Endothelial cell of umbilical vein (primary cell): Measurements from ENCODE around the gene DGKG. TPM values are rescaled to one million over a fixed set of nuclear protein-coding genes. Genes with fewer than 3 reads are reported as not detected.

Experiments
- BruUV-seq: library from RNA; stranded (reverse); fragments of 400-500 nt; replicated peaks from 2 replicates; lab custom pipeline; 2021; lab: Mats Ljungman, UMichigan
- CTCF ChIA-PET: fragments of 300-600, 350-600 bp; sonication (Branson Sonifier 250); formaldehyde crosslinking; loops from one replicate; lab custom pipeline; 2021; ENCODE audit warnings: antibody characterized with exemption, inconsistent platforms; lab: Charles Lee
- POLR2A ChIA-PET: fragments of 300-600, 350-600 bp; sonication (Branson Sonifier 250); formaldehyde crosslinking; loops from one replicate; lab custom pipeline; 2021; ENCODE audit warnings: antibody characterized with exemption, inconsistent platforms; lab: Charles Lee
- DNase-seq: peaks from one replicate; pipeline ENCODE4 v3.0.0-alpha.2; 2011; ENCODE audit warnings: low read depth, low spot score
- FAIRE-seq: peaks from 2 replicates; lab custom pipeline; 2011; peaks lifted over from hg19 to GRCh38; lab: Jason Lieb, UNC
- H2AFZ ChIP-seq: 2 replicates; pipeline ENCODE4 v1.6.0; 2012; ENCODE audit warnings: low read depth, low read length, control low read depth, inconsistent platforms
- H3K27ac ChIP-seq: 2 replicates; pipeline ENCODE4 v1.5.1; 2011; ENCODE audit warnings: low read depth, mild to moderate bottlenecking, control low read depth, low read length, moderate library complexity; ENCODE audit not compliant: insufficient read depth
- H3K27me3 ChIP-seq, 2 experiments: 2 replicates each; pipeline versions ENCODE4 v1.6.0 to v1.6.1; 2011; ENCODE audit warnings: low read length in 2 of 2, mixed read lengths in 1 of 2; ENCODE audit not compliant: control insufficient read depth in 2 of 2, insufficient read depth in 2 of 2
- H3K36me3 ChIP-seq, 2 experiments: 2 replicates in 1 of 2; 3 replicates in 1 of 2; pipeline ENCODE4 v1.5.1; 2011; ENCODE audit warnings: low read length in 2 of 2, mild to moderate bottlenecking in 1 of 2, moderate library complexity in 1 of 2; ENCODE audit not compliant: control insufficient read depth in 2 of 2, insufficient read depth in 2 of 2; ENCODE audit errors: extremely low read depth in 1 of 2
- H3K4me1 ChIP-seq: 3 replicates; pipeline ENCODE4 v1.5.1; 2011; ENCODE audit warnings: mild to moderate bottlenecking, low read length; ENCODE audit not compliant: control insufficient read depth, insufficient read depth; ENCODE audit errors: extremely low read depth
- H3K4me2 ChIP-seq: 2 replicates; pipeline ENCODE4 v1.6.1; 2011; ENCODE audit warnings: low read length, control low read depth, mixed read lengths; ENCODE audit not compliant: insufficient read depth
- H3K4me3 ChIP-seq, 3 experiments: fragments of 200-600 bp in 1 of 3; sonication (generic), shearing (Covaris generic) in 1 of 3; replicated peaks in 1 of 3; 2 replicates each; pipeline ENCODE4 v1.5.1; 2011 to 2016; ENCODE audit warnings: control low read depth in 3 of 3, low read length in 3 of 3, mild to moderate bottlenecking in 2 of 3, inconsistent platforms in 1 of 3, low read depth in 1 of 3, moderate library complexity in 1 of 3; ENCODE audit not compliant: insufficient read depth in 1 of 3
- H3K79me2 ChIP-seq: 2 replicates; pipeline ENCODE4 v1.6.0; 2012; ENCODE audit warnings: low read length, inconsistent platforms; ENCODE audit not compliant: control insufficient read depth, insufficient read depth
- H3K9ac ChIP-seq: replicated peaks from 2 replicates; pipeline ENCODE3; 2011; ENCODE audit warnings: low read length, control low read depth; ENCODE audit not compliant: insufficient read depth; ENCODE audit errors: extremely low read depth
- H3K9me1 ChIP-seq: replicated peaks from 3 replicates; pipeline ENCODE4 v1.6.0; 2011; ENCODE audit warnings: mild to moderate bottlenecking, low read length; ENCODE audit not compliant: control insufficient read depth, insufficient read depth; ENCODE audit errors: extremely low read depth
- H3K9me3 ChIP-seq: replicated peaks from 2 replicates; pipeline ENCODE4 v1.5.1; 2012; ENCODE audit warnings: low read length, inconsistent platforms; ENCODE audit not compliant: control insufficient read depth, insufficient read depth
- H4K20me1 ChIP-seq: replicated peaks from 2 replicates; pipeline ENCODE3; 2011; ENCODE audit warnings: mild to moderate bottlenecking, low read length; ENCODE audit not compliant: control insufficient read depth, insufficient read depth; ENCODE audit errors: extremely low read depth
- EZH2 ChIP-seq: IDR thresholded peaks from 2 replicates; pipeline ENCODE4 v1.6.1; 2012; ENCODE audit warnings: borderline replicate concordance, low read depth, mild to moderate bottlenecking, moderate library complexity, low read length, inconsistent platforms; ENCODE audit not compliant: severe bottlenecking
- GATA2 ChIP-seq: IDR thresholded peaks from 2 replicates; pipeline ENCODE4 v1.7.0; 2011; ENCODE audit warnings: low read depth, mild to moderate bottlenecking, moderate library complexity, mixed read lengths, low read length; ENCODE audit not compliant: insufficient read length, insufficient read depth
- JUN ChIP-seq: IDR thresholded peaks from 2 replicates; pipeline ENCODE4 v1.6.1; 2011; ENCODE audit warnings: borderline replicate concordance, low read depth; ENCODE audit not compliant: insufficient read length, insufficient read depth
- POLR2A ChIP-seq: IDR thresholded peaks from 2 replicates; pipeline ENCODE4 v1.6.1; 2012; ENCODE audit warnings: low read depth, mild to moderate bottlenecking, control low read depth, low read length
- dilution Hi-C: fragments of 300-500 bp; cut with MboI; formaldehyde crosslinking; loops from one replicate; pipeline ENCODE4 v1.15.0; 2019; ENCODE audit warnings: low sequenced_read_pairs; ENCODE audit not compliant: extremely low pct_ligation_motif_present
- intact Hi-C: fragments of 100-400 bp; cut with micrococcal nuclease; formaldehyde crosslinking; loops from one replicate; pipeline ENCODE4 v1.10.0; 2022
- polyA plus RNA-seq, 4 experiments: library from polyadenylated mRNA; depleted of rRNA in 3 of 4; stranded (reverse) in 3 of 4; unstranded in 1 of 4; fragments of >200 nt; gene quantifications; 2 replicates each; pipeline versions ENCODE4 v1.2.1 to v1.2.3, GENCODE V29; 2011 to 2012; ENCODE audit warnings: missing spikeins in 1 of 4
- total RNA-seq: library from RNA; stranded (reverse); gene quantifications from 2 replicates; pipeline ENCODE4 v1.2.3, GENCODE V29; 2021
- TF ChIP-seq, protein P1 (sequence below), 2 donors: IDR thresholded peaks; 1 replicate in 1 of 2; 2 replicates in 1 of 2; pipeline ENCODE4 v1.5.1; 2011; ENCODE audit warnings: low read length in 2 of 2, mild to moderate bottlenecking in 2 of 2, moderate library complexity in 2 of 2, control low read depth in 1 of 2, inconsistent platforms in 1 of 2, low read depth in 1 of 2; ENCODE audit not compliant: insufficient read depth in 1 of 2; ENCODE audit errors: extremely low read depth in 1 of 2

Gene DGKG
- total and polyA plus RNA-seq, 2 donors (not counting 3 experiments of a cell fraction or from before 2014, with no cell fraction given) = not detected

DNA sequence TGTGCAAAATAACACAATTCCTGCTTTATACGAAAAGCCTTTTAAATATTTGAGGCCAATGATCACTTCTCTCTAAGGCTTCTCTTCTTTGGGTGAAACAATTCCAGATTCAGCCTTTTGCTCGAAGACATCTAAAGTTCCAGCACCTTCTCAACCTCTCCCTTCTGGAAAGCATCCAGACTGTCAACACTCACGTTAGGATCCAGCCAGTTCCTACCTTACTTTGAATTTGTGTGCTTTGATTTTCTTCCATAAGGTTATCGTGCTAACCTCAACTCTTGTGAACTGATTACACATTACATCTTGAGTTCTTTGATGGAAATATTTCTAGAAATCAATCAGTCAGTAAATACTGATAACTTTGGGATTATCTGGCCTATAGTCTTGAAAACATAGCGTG is 127.9 kb downstream of the DGKG start:
- no peak for DNase-seq
- Histone ChIP-seq H3K4me3 (no peak overlapping the region), H3K4me2 (no peak overlapping the region), H3K27me3 (peaks cover 0 to 4% of the 10 kb centered on the region in 2 experiments), H2AFZ (no peak overlapping the region), H3K36me3 (no peaks in the 10 kb centered on the region), H3K4me1 (no peaks in the 10 kb centered on the region), H3K9me1 (no peaks in the 10 kb centered on the region), H3K9ac (no peak overlapping the region), H3K27ac (no peak overlapping the region), H3K9me3 (no peaks in the 10 kb centered on the region), H3K79me2 (no peaks in the 10 kb centered on the region), H4K20me1 (no peaks in the 10 kb centered on the region)
- POLR2A ChIA-PET = no interaction called here
- no peak for FAIRE-seq
- intact Hi-C loops = no loop called here
- no peak for TF ChIP-seq POLR2A
- no peak for TF ChIP-seq JUN
- TF ChIP-seq EZH2 = no peak
- no TSS peak for BruUV-seq
- dilution Hi-C loops = no loop called here
- CTCF ChIA-PET = no interaction called here

DNA sequence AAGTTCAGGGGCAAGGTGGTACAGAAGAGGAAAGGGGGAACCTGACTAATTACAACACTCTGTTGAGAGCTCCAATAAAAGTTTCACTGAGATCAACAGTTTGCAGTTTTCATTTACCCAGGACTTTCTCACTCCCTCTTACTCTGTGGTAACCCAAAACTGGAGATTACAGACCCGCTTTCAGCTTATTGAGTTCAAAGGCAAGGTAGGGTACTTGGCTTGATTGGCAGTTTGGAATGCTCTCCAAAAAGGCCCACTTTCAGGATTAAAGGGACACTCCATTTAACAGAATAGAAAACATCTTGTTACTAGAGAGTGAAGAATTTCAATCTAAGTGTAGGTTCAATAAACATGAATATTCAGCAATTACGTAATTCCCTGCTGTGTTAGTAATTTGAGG is 135.6 kb downstream of the DGKG start:
- BruUV-seq = no TSS peak
- Histone ChIP-seq H2AFZ (no peak overlapping the region), H3K9ac (no peak overlapping the region), H3K4me3 (no peak overlapping the region), H3K4me1 (no peaks in the 10 kb centered on the region), H3K9me3 (no peaks in the 10 kb centered on the region), H3K27ac (no peak overlapping the region), H4K20me1 (no peaks in the 10 kb centered on the region), H3K36me3 (no peaks in the 10 kb centered on the region), H3K4me2 (no peak overlapping the region), H3K79me2 (no peaks in the 10 kb centered on the region), H3K27me3 (peaks cover 5 to 6% of the 10 kb centered on the region in 2 experiments), H3K9me1 (no peaks in the 10 kb centered on the region)
- ChIA-PET POLR2A (no interaction called here), CTCF (interaction anchor here (0.5 to 1.0 kb wide), 3 partner anchors 11 to 200 kb away, joined by 3 to 5 read pairs (median 4); no protein-coding TSS in a partner anchor)
- no peak for TF ChIP-seq GATA2
- TF ChIP-seq, protein P1, sequence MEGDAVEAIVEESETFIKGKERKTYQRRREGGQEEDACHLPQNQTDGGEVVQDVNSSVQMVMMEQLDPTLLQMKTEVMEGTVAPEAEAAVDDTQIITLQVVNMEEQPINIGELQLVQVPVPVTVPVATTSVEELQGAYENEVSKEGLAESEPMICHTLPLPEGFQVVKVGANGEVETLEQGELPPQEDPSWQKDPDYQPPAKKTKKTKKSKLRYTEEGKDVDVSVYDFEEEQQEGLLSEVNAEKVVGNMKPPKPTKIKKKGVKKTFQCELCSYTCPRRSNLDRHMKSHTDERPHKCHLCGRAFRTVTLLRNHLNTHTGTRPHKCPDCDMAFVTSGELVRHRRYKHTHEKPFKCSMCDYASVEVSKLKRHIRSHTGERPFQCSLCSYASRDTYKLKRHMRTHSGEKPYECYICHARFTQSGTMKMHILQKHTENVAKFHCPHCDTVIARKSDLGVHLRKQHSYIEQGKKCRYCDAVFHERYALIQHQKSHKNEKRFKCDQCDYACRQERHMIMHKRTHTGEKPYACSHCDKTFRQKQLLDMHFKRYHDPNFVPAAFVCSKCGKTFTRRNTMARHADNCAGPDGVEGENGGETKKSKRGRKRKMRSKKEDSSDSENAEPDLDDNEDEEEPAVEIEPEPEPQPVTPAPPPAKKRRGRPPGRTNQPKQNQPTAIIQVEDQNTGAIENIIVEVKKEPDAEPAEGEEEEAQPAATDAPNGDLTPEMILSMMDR (IDR thresholded peaks at IDR 0.05; ENCODE audit: extremely low read depth in 1 of 2, insufficient read depth in 1 of 2, low read depth in 1 of 2, low read length in 2 of 2) = no peak
- intact Hi-C loops = no loop called here
- DNase-seq = no peak
- no peak for FAIRE-seq
- dilution Hi-C loops = no loop called here
